IMR-90 (cell line): ENCODE data around the gene GPR21. TPM values are rescaled to one million over a fixed set of nuclear protein-coding genes. Genes with fewer than 3 reads are reported as not detected.
A peak's percentile ranks its signal among the peaks of the same experiment; 100 is the strongest.

Experiments used
- ATAC-seq: fragments of 200-7000 bp; cut with Tn5 transposase; 2 replicates; pipeline ENCODE4 v1.9.1; 2020; ENCODE audit warnings: low read depth, mild to moderate bottlenecking, moderate library complexity
- BruUV-seq: library from RNA; stranded (reverse); fragments of 400-500 nt; replicated peaks from 2 replicates; lab custom pipeline; 2021; lab: Mats Ljungman, UMichigan
- CTCF ChIA-PET: fragments of 300-600 bp; formaldehyde crosslinking; extraction: SDS; loops from one replicate; lab custom pipeline; 2021; ENCODE audit warnings: antibody characterized with exemption; lab: Yijun Ruan, JAX
- POLR2A ChIA-PET: fragments of 300-600 bp; sonication (Branson Sonifier 250); formaldehyde crosslinking; loops from one replicate; lab custom pipeline; 2022; ENCODE audit warnings: antibody characterized with exemption; ENCODE audit not compliant: unreplicated experiment; lab: Charles Lee
- DNase-seq: peaks from one replicate; pipeline ENCODE4 v3.0.0; 2013
- H2AFZ ChIP-seq: replicated peaks from 2 replicates; pipeline ENCODE3; 2013; ENCODE audit warnings: low read length, mild to moderate bottlenecking; ENCODE audit not compliant: poor library complexity
- H2AK5ac ChIP-seq: 2 replicates; pipeline ENCODE4 v1.6.1; 2013; ENCODE audit warnings: low read depth, low read length, inconsistent platforms
- H2AK9ac ChIP-seq: replicated peaks from 2 replicates; pipeline ENCODE3; 2013; ENCODE audit warnings: mild to moderate bottlenecking, low read depth, low read length, moderate library complexity; ENCODE audit not compliant: poor library complexity
- H2BK120ac ChIP-seq: 2 replicates; pipeline ENCODE4 v1.6.1; 2013; ENCODE audit warnings: low read depth, low read length, inconsistent platforms
- H2BK15ac ChIP-seq: 3 replicates; pipeline ENCODE4 v1.6.1; 2013; ENCODE audit warnings: low read depth, low read length, inconsistent platforms
- H2BK20ac ChIP-seq: 2 replicates; pipeline ENCODE4 v1.6.1; 2013; ENCODE audit warnings: low read depth, mild to moderate bottlenecking, inconsistent platforms, low read length, moderate library complexity
- H2BK5ac ChIP-seq: 2 replicates; pipeline ENCODE4 v1.6.1; 2013; ENCODE audit warnings: mild to moderate bottlenecking, low read depth, low read length, inconsistent platforms; ENCODE audit not compliant: poor library complexity, severe bottlenecking
- H3K14ac ChIP-seq: replicated peaks from 2 replicates; pipeline ENCODE4 v1.6.1; 2013; ENCODE audit warnings: low read depth, low read length, inconsistent platforms
- H3K18ac ChIP-seq: 2 replicates; pipeline ENCODE4 v1.6.1; 2013; ENCODE audit warnings: low read depth, low read length, control low read depth
- H3K23ac ChIP-seq: 2 replicates; pipeline ENCODE4 v1.6.1; 2013; ENCODE audit warnings: low read depth, low read length, inconsistent platforms
- H3K27ac ChIP-seq: 2 replicates; pipeline ENCODE4 v1.5.1; 2013; ENCODE audit warnings: mild to moderate bottlenecking, control low read depth, low read length; ENCODE audit not compliant: insufficient read depth
- H3K27me3 ChIP-seq: 2 replicates; pipeline ENCODE4 v1.6.1; 2013; ENCODE audit warnings: low read length; ENCODE audit not compliant: control insufficient read depth, insufficient read depth
- H3K36me3 ChIP-seq: 2 replicates; pipeline ENCODE4 v1.6.1; 2013; ENCODE audit warnings: low read length, mixed read lengths; ENCODE audit not compliant: control insufficient read depth, insufficient read depth
- H3K4ac ChIP-seq: 2 replicates; pipeline ENCODE4 v1.6.1; 2013; ENCODE audit warnings: low read depth, low read length, inconsistent platforms
- H3K4me1 ChIP-seq: 2 replicates; pipeline ENCODE4 v1.6.1; 2013; ENCODE audit warnings: low read length, mixed read lengths; ENCODE audit not compliant: control insufficient read depth, insufficient read depth
- H3K4me2 ChIP-seq: 2 replicates; pipeline ENCODE4 v1.6.1; 2013; ENCODE audit warnings: low read depth, mild to moderate bottlenecking, control low read depth, low read length, moderate library complexity
- H3K4me3 ChIP-seq: 2 replicates; pipeline ENCODE4 v1.5.1; 2013; ENCODE audit warnings: low read depth, mild to moderate bottlenecking, control low read depth, low read length, moderate library complexity; ENCODE audit not compliant: insufficient read depth
- H3K56ac ChIP-seq: 2 replicates; pipeline ENCODE4 v1.6.1; 2013; ENCODE audit warnings: low read length, inconsistent platforms; ENCODE audit not compliant: insufficient read depth; ENCODE audit errors: extremely low read depth
- H3K79me1 ChIP-seq, 2 experiments: 2 replicates each; pipeline ENCODE4 v1.6.1; 2013; ENCODE audit warnings: low read length in 2 of 2, inconsistent platforms in 1 of 2, low read depth in 1 of 2
- H3K9ac ChIP-seq: 2 replicates; pipeline ENCODE4 v1.6.1; 2013; ENCODE audit warnings: low read depth, low read length, control low read depth
- H3K9me1 ChIP-seq: 2 replicates; pipeline ENCODE4 v1.6.1; 2013; ENCODE audit warnings: low read length, inconsistent platforms; ENCODE audit not compliant: insufficient read depth
- H3K9me3 ChIP-seq: 2 replicates; pipeline ENCODE4 v1.6.1; 2013; ENCODE audit warnings: low read length; ENCODE audit not compliant: control insufficient read depth, insufficient read depth
- H4K20me1 ChIP-seq: 2 replicates; pipeline ENCODE4 v1.6.1; 2013; ENCODE audit warnings: low read length, inconsistent platforms; ENCODE audit not compliant: insufficient read depth
- H4K5ac ChIP-seq: 2 replicates; pipeline ENCODE4 v1.6.1; 2013; ENCODE audit warnings: mild to moderate bottlenecking, low read depth, low read length, control low read depth
- H4K8ac ChIP-seq, 2 experiments: 2 replicates each; pipeline ENCODE4 v1.6.1; 2013; ENCODE audit warnings: low read depth in 2 of 2, low read length in 2 of 2, control low read depth in 1 of 2, inconsistent platforms in 1 of 2
- H4K91ac ChIP-seq: 2 replicates; pipeline ENCODE4 v1.6.1; 2013; ENCODE audit warnings: low read depth, low read length, inconsistent platforms; ENCODE audit not compliant: insufficient read depth
- BHLHE40 ChIP-seq: fragments of 150-350 bp; IDR thresholded peaks from 2 replicates; pipeline ENCODE4 v1.6.1; 2016; ENCODE audit warnings: mild to moderate bottlenecking, low read depth, low read length
- CHD1 ChIP-seq: IDR thresholded peaks from 2 replicates; pipeline ENCODE4 v1.6.1; 2012; ENCODE audit warnings: low read depth, low read length, improper control_type of control experiment
- ELK1 ChIP-seq: fragments of 150-350 bp; IDR thresholded peaks from 2 replicates; pipeline ENCODE4 v1.6.1; 2016; ENCODE audit warnings: low read depth, mild to moderate bottlenecking, low read length, moderate library complexity, borderline replicate concordance
- FOS ChIP-seq: fragments of 150-350 bp; IDR thresholded peaks from 2 replicates; pipeline ENCODE4 v1.6.1; 2016; ENCODE audit warnings: low read depth, low read length
- MAFK ChIP-seq: IDR thresholded peaks from 2 replicates; pipeline ENCODE4 v1.6.1; 2012; ENCODE audit warnings: low read depth, low read length, improper control_type of control experiment
- MXI1 ChIP-seq: IDR thresholded peaks from 2 replicates; pipeline ENCODE4 v1.6.1; 2012; ENCODE audit warnings: low read depth, mild to moderate bottlenecking, low read length, moderate library complexity, borderline replicate concordance
- RAD21 ChIP-seq: IDR thresholded peaks from 2 replicates; pipeline ENCODE4 v1.6.1; 2012; ENCODE audit warnings: low read length, improper control_type of control experiment
- USF2 ChIP-seq: fragments of 150-350 bp; IDR thresholded peaks from 2 replicates; pipeline ENCODE4 v1.6.1; 2017; ENCODE audit warnings: mild to moderate bottlenecking, antibody characterized with exemption, low read length, low read depth
- WGBS, 2 experiments: methylation state at CpG; one replicate each; pipeline versions ENCODE4 v1.1.5 to v1.1.7; 2013; ENCODE audit warnings: missing lambda C conversion rate in 2 of 2; ENCODE audit not compliant: insufficient read length in 1 of 2; ENCODE audit errors: extremely low coverage in 2 of 2; 5-methylcytosine and 5-hydroxymethylcytosine counted together
- dilution Hi-C: fragments of 300-500 bp; cut with HindIII; formaldehyde crosslinking; loops from one replicate; pipeline ENCODE4 v1.14.3; 2018; ENCODE audit warnings: low sequenced_read_pairs; ENCODE audit not compliant: unreplicated experiment
- in situ Hi-C: fragments of 300-500 bp; cut with MboI; formaldehyde crosslinking; loops from 3 replicates; pipeline ENCODE4 v1.14.3; 2019; ENCODE audit warnings: low sequenced_read_pairs, inconsistent platforms, mixed read lengths
- intact Hi-C: fragments of 100-400 bp; cut with micrococcal nuclease; formaldehyde crosslinking; loops from 2 replicates; pipeline ENCODE4 v1.10.0; 2022
- polyA plus RNA-seq, 3 experiments: library from polyadenylated mRNA; depleted of rRNA; stranded (reverse); fragments of >200 nt; gene quantifications; 2 replicates each; pipeline ENCODE4 v1.2.3, GENCODE V29; 2012; ENCODE audit warnings: low replicate concordance in 1 of 3
- total RNA-seq: library from RNA; depleted of rRNA; stranded (reverse); fragments of >200 nt; gene quantifications from 2 replicates; pipeline ENCODE4 v1.2.3, GENCODE V29; 2012

Gene GPR21
- total and polyA plus RNA-seq, 2 of the 4 experiments (the other 2 are of a cell fraction): 0.90 TPM; not detected in 1

- TF ChIP-seq ELK1 (no peak), BHLHE40 (no peak)
These were observed 13.1 kb downstream of the GPR21 start (continued) for GRCh38 chr9:123046406-123047195.

GRCh38 chr9:123048748-123049147 lies 15.3 kb downstream of the GPR21 start:
- ATAC-seq: peak; percentile 22
- Histone ChIP-seq H3K9me3 (no peaks in the 10 kb centered on the region), H3K4me1 (peaks cover 14% of the 10 kb centered on the region), H2BK15ac (peak overlapping the region; percentile 84; the same call in 1 of the 3 replicates), H3K9me1 (peaks cover 7% of the 10 kb centered on the region), H3K4ac (peak overlapping the region; percentile 66; the same call in 1 of the 2 replicates), H3K4me2 (peak overlapping the region; percentile 48; the same call in 1 of the 2 replicates), H3K36me3 (no peaks in the 10 kb centered on the region), H2BK5ac (peak overlapping the region; percentile 94), H2AK9ac (no peak overlapping the region), H3K79me1 (peaks cover 10 to 16% of the 10 kb centered on the region in 2 experiments), H2AFZ (no peak overlapping the region), H3K14ac (peak overlapping the region; percentile 53; the same call in 1 of the 2 replicates), H4K91ac (peak overlapping the region; percentile 70), H3K4me3 (no peak overlapping the region), H2BK20ac (peak overlapping the region; percentile 35; the same call in 1 of the 2 replicates), H3K27me3 (no peaks in the 10 kb centered on the region), H3K18ac (peak overlapping the region; percentile 97; the same call in 1 of the 2 replicates), H2BK120ac (peak overlapping the region; percentile 81), H2AK5ac (no peak overlapping the region), H4K20me1 (no peaks in the 10 kb centered on the region), H3K23ac (peak overlapping the region; percentile 53; the same call in 1 of the 2 replicates), H4K8ac (peak overlapping the region; percentile 35 to 74; a peak in 3 of 4 replicates), H3K9ac (no peak overlapping the region; the same call in 1 of the 2 replicates), H3K56ac (no peak overlapping the region), H4K5ac (peak overlapping the region; percentile 64; the same call in 1 of the 2 replicates), H3K27ac (peak overlapping the region; percentile 57; the same call in 1 of the 2 replicates)
- no TSS peak for BruUV-seq
- CTCF ChIA-PET: interaction anchor here (0.7 to 0.8 kb wide), 2 partner anchors 22 to 41 kb away, joined by 3 to 5 read pairs; no protein-coding TSS in a partner anchor
- dilution Hi-C loops: no loop called here
- POLR2A ChIA-PET: no interaction called here
- intact Hi-C loops: no loop called here
- DNase-seq: peak; percentile 60
- in situ Hi-C loops: no loop called here
- WGBS, 2 experiments: no CpG with 5 or more reads among the region's 2 CpGs
- TF ChIP-seq FOS (no peak), USF2 (no peak), MXI1 (no peak), BHLHE40 (no peak), ELK1 (no peak), RAD21 (no peak), MAFK (no peak), CHD1 (no peak)
